ENCODE measurements around the gene PDE1C. TPM values are rescaled to one million over a fixed set of nuclear protein-coding genes. Genes with fewer than 3 reads are reported as not detected.

PDE1C gene
- total RNA-seq, 2 donors from 2014 or later = 35.7 to 47.8 TPM

GRCh38 chr7:31894308-31894707, 175.9 kb downstream of the PDE1C start:
- H3K27me3 ChIP-seq = no peaks in the 10 kb centered on the region
- H3K4me3 ChIP-seq = no peak overlapping the region
- DNase-seq (ENCODE audit: low spot score) = no peak
- H3K27ac ChIP-seq = no peak overlapping the region
- peaks cover 0 to 25% of the 10 kb centered on the region in 2 donors for H3K4me1 ChIP-seq
- TF ChIP-seq CTCF (IDR thresholded peaks at IDR 0.05) = no peak
- no peaks in the 10 kb centered on the region for H3K36me3 ChIP-seq
- no peaks in the 10 kb centered on the region for H3K9me3 ChIP-seq

- no peak for TF ChIP-seq CTCF (IDR thresholded peaks at IDR 0.05)
- H3K9me3 ChIP-seq = no peaks in the 10 kb centered on the region
- no peak overlapping the region for H3K27ac ChIP-seq
- peaks cover 0 to 25% of the 10 kb centered on the region in 2 donors for H3K4me1 ChIP-seq
- no peak for DNase-seq (ENCODE audit: low spot score)
- no peak overlapping the region for H3K4me3 ChIP-seq
- H3K27me3 ChIP-seq = no peaks in the 10 kb centered on the region
- H3K36me3 ChIP-seq = no peaks in the 10 kb centered on the region
These were observed 176.8 kb downstream of the PDE1C start for GRCh38 chr7:31893365-31893764.

- H3K4me3 ChIP-seq = no peak overlapping the region
- DNase-seq (ENCODE audit: low spot score) = no peak
- no peak overlapping the region for H3K27ac ChIP-seq
- peaks cover 0 to 25% of the 10 kb centered on the region in 2 donors for H3K4me1 ChIP-seq
- no peaks in the 10 kb centered on the region for H3K9me3 ChIP-seq
- H3K36me3 ChIP-seq = no peaks in the 10 kb centered on the region
- no peaks in the 10 kb centered on the region for H3K27me3 ChIP-seq
- no peak for TF ChIP-seq CTCF (IDR thresholded peaks at IDR 0.05)
These were observed 177.9 kb downstream of the PDE1C start for GRCh38 chr7:31892099-31892829.

GRCh38 chr7:31890766-31891165, 179.4 kb downstream of the PDE1C start:
- TF ChIP-seq CTCF (IDR thresholded peaks at IDR 0.05) = no peak
- no peak for DNase-seq (ENCODE audit: low spot score)
- Histone ChIP-seq H3K36me3 (no peaks in the 10 kb centered on the region), H3K27me3 (no peaks in the 10 kb centered on the region), H3K9me3 (no peaks in the 10 kb centered on the region), H3K4me3 (no peak overlapping the region), H3K4me1 (peaks cover 0 to 16% of the 10 kb centered on the region in 2 donors), H3K27ac (peak overlapping the region in 1 of 2 donors; percentile 25)

- H3K9me3 ChIP-seq = no peaks in the 10 kb centered on the region
- H3K36me3 ChIP-seq = no peaks in the 10 kb centered on the region
- H3K27me3 ChIP-seq = no peaks in the 10 kb centered on the region
- no peak overlapping the region for H3K4me3 ChIP-seq
- DNase-seq (ENCODE audit: low spot score) = no peak
- peaks cover 0 to 22% of the 10 kb centered on the region in 2 donors for H3K4me1 ChIP-seq
- H3K27ac ChIP-seq = peak overlapping the region in 1 of 2 donors; percentile 25
- TF ChIP-seq CTCF (IDR thresholded peaks at IDR 0.05) = no peak
These were observed 180.0 kb downstream of the PDE1C start for GRCh38 chr7:31890198-31890597.

GRCh38 chr7:31887006-31887405, 183.2 kb downstream of the PDE1C start:
- no peaks in the 10 kb centered on the region for H3K27me3 ChIP-seq
- H3K4me3 ChIP-seq = no peak overlapping the region
- DNase-seq (ENCODE audit: low spot score) = no peak
- no peak for TF ChIP-seq CTCF (IDR thresholded peaks at IDR 0.05)
- H3K9me3 ChIP-seq = no peaks in the 10 kb centered on the region
- H3K36me3 ChIP-seq = no peaks in the 10 kb centered on the region
- peaks cover 0 to 50% of the 10 kb centered on the region in 2 donors for H3K4me1 ChIP-seq
- H3K27ac ChIP-seq = no peak overlapping the region

Data from right atrium auricular region (tissue), 2 donors.